ENCODE measurements around the gene MECP2.

The MECP2 gene

DNA sequence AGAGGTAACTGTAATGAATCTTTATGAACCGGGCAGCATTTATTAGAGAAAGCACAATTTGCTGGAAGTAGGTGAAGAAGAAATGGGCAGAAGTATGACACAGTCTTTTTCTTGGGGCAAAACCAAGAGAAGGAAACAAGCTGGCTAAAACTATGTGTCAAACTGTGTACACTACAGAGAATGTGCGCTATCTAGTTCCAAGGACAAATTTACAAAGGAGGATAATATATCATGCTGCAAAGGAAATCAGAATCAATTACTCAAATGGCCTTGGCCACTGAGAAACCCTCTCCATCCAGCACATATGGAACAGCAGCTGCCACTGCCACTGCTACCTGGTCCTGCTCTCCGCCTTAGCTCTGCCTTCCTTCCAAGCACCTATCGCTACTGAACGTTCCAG, 17.1 kb upstream of the MECP2 start:
- TF ChIP-seq, protein P1, sequence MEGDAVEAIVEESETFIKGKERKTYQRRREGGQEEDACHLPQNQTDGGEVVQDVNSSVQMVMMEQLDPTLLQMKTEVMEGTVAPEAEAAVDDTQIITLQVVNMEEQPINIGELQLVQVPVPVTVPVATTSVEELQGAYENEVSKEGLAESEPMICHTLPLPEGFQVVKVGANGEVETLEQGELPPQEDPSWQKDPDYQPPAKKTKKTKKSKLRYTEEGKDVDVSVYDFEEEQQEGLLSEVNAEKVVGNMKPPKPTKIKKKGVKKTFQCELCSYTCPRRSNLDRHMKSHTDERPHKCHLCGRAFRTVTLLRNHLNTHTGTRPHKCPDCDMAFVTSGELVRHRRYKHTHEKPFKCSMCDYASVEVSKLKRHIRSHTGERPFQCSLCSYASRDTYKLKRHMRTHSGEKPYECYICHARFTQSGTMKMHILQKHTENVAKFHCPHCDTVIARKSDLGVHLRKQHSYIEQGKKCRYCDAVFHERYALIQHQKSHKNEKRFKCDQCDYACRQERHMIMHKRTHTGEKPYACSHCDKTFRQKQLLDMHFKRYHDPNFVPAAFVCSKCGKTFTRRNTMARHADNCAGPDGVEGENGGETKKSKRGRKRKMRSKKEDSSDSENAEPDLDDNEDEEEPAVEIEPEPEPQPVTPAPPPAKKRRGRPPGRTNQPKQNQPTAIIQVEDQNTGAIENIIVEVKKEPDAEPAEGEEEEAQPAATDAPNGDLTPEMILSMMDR (IDR thresholded peaks at IDR 0.05; ENCODE audit: insufficient read depth, low read length): no peak
- no peak for TF ChIP-seq SPI1 (IDR thresholded peaks at IDR 0.05; ENCODE audit: borderline replicate concordance, low read depth)
- TF ChIP-seq, protein P2, sequence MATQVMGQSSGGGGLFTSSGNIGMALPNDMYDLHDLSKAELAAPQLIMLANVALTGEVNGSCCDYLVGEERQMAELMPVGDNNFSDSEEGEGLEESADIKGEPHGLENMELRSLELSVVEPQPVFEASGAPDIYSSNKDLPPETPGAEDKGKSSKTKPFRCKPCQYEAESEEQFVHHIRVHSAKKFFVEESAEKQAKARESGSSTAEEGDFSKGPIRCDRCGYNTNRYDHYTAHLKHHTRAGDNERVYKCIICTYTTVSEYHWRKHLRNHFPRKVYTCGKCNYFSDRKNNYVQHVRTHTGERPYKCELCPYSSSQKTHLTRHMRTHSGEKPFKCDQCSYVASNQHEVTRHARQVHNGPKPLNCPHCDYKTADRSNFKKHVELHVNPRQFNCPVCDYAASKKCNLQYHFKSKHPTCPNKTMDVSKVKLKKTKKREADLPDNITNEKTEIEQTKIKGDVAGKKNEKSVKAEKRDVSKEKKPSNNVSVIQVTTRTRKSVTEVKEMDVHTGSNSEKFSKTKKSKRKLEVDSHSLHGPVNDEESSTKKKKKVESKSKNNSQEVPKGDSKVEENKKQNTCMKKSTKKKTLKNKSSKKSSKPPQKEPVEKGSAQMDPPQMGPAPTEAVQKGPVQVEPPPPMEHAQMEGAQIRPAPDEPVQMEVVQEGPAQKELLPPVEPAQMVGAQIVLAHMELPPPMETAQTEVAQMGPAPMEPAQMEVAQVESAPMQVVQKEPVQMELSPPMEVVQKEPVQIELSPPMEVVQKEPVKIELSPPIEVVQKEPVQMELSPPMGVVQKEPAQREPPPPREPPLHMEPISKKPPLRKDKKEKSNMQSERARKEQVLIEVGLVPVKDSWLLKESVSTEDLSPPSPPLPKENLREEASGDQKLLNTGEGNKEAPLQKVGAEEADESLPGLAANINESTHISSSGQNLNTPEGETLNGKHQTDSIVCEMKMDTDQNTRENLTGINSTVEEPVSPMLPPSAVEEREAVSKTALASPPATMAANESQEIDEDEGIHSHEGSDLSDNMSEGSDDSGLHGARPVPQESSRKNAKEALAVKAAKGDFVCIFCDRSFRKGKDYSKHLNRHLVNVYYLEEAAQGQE (IDR thresholded peaks at IDR 0.05; ENCODE audit: insufficient replicate concordance, low read depth): no peak
- Histone ChIP-seq H3K4me3 (replicated peaks; ENCODE audit: insufficient read depth, low read length) (no peak overlapping the region), H3K27me3 (ENCODE audit: insufficient read depth, poor library complexity, severe bottlenecking) (no peaks in the 10 kb centered on the region), H3K27ac (replicated peaks) (no peak overlapping the region)
- no peak for DNase-seq (ENCODE audit: low read depth in 1 of 2, low spot score in 1 of 2)

DNA sequence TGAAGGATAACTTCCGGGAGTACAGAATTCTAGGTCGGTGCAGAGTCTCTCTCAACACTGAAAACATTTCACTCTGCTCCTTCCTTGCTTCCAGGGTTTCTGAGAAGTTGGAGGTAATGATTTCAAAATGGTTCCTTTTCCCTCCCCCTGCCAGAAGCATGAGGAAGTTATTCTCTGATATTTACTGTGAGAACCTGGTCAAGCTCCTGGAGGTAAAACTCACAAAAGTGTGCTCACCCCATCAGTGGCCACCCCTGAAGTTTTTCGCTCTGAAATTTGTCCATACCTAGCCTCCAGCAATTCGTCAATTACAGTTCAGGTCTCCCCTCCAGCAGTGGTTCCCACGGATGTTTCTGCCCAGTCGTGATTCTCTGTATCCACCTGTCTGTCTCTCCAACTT, 16.2 kb upstream of the MECP2 start:
- H3K27ac ChIP-seq (replicated peaks): no peak overlapping the region
- H3K4me3 ChIP-seq (replicated peaks; ENCODE audit: insufficient read depth, low read length): no peak overlapping the region
- TF ChIP-seq, protein P1 (IDR thresholded peaks at IDR 0.05; ENCODE audit: insufficient read depth, low read length): no peak
- TF ChIP-seq GABPA (IDR thresholded peaks at IDR 0.05; ENCODE audit: low read depth) (no peak), SPI1 (IDR thresholded peaks at IDR 0.05; ENCODE audit: borderline replicate concordance, low read depth) (no peak), POLR2AphosphoS5 (IDR thresholded peaks at IDR 0.05; ENCODE audit: low read depth) (no peak)
- TF ChIP-seq, protein P2 (IDR thresholded peaks at IDR 0.05; ENCODE audit: insufficient replicate concordance, low read depth): no peak
- no peaks in the 10 kb centered on the region for H3K27me3 ChIP-seq (ENCODE audit: insufficient read depth, poor library complexity, severe bottlenecking)
- no peak for DNase-seq (ENCODE audit: low read depth in 1 of 2, low spot score in 1 of 2)

DNA sequence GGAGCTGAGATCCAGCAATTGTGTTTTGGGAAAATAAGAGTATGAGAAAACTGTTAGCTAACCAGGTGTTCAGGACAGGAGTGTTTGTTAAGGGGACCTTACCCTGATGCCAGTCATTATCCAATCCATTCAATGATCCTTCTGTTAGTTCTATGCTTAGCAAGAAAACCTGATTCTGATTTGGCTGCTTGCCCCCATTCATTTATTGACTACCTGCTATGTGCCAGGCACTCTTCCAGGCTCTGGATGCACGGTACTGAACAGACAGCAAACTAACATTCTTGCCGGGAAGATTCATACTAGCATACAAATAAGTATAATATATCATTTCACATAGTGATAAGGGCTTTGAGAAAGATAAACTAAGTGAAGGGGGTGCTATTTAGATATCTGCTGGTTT, 1.0 kb upstream of the MECP2 start:
- Histone ChIP-seq H3K4me3 (replicated peaks; ENCODE audit: insufficient read depth, low read length) (no peak overlapping the region; the same call in 1 of the 2 replicates), H3K27ac (replicated peaks) (no peak overlapping the region), H3K27me3 (ENCODE audit: insufficient read depth, poor library complexity, severe bottlenecking) (no peaks in the 10 kb centered on the region)
- TF ChIP-seq, protein P2 (IDR thresholded peaks at IDR 0.05; ENCODE audit: insufficient replicate concordance, low read depth): no peak
- no peak for TF ChIP-seq SPI1 (IDR thresholded peaks at IDR 0.05; ENCODE audit: borderline replicate concordance, low read depth)
- TF ChIP-seq POLR2AphosphoS5 (IDR thresholded peaks at IDR 0.05; ENCODE audit: low read depth): no peak
- TF ChIP-seq, protein P1 (IDR thresholded peaks at IDR 0.05; ENCODE audit: insufficient read depth, low read length): no peak
- no peak for TF ChIP-seq GABPA (IDR thresholded peaks at IDR 0.05; ENCODE audit: low read depth)
- no peak for DNase-seq (ENCODE audit: low read depth in 1 of 2, low spot score in 1 of 2)
